TTC549 (cell line): ENCODE measurements around the gene KLHDC9.
A peak's percentile ranks its signal among the peaks of the same experiment; 100 is the strongest.
"Not testable (repeated sequence)": the region's sequence is repeated elsewhere in the genome, so short reads cannot be mapped to it uniquely, and the experiment has no call there.

Experiments used
- FAIRE-seq: peaks from 2 replicates; lab custom pipeline; 2012; peaks lifted over from hg19 to GRCh38; lab: Jason Lieb, UNC

Gene KLHDC9

GRCh38 chr1:161098210-161099068, at the start of gene KLHDC9:
KLHDC9 (plus strand) TSS chr1:161098361; CDS start chr1:161098536, 175 bp downstream.
- FAIRE-seq, result no peak

DNA sequence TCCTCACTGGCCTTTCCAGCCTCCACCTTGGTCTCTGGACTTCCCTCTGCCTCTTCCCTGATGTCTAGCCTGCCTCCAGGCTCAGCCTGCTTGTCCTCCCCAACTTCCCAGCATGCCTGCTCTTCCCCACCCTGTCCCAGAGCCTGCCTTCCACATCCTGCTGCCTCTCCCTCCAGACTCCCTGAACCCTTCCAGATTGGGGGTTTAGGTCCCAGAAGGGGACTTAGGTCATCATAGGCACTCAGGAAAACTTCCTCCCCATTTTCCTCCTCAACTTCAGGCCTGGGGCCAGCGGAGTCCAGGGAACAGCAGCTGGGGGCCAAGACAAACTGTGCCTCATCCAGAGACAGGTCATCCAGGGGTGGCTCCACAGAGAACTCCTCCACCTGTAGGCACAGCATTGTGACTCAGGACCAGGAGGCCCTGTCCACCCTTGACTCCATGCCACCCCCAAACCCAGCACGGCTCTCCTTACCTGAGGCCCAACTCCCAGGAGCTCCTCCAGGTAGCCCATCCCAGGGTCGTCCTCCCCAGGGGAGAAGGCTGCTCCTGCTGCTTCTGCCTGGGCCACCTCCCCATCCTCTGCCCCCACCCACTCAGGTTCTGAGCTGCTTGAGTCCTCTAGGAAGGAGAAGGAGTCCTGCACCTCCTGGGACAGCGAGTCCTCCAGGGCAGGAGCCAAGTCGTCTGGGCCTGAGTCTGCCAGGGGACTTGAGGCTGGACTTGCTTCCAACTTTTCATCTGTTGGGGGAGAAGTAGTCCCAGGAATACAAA, 49.0 kb upstream of the KLHDC9 start:
- no peak for FAIRE-seq

GRCh38 chr1:161051219-161051618, 46.9 kb upstream of the KLHDC9 start:
- no peak for FAIRE-seq

DNA sequence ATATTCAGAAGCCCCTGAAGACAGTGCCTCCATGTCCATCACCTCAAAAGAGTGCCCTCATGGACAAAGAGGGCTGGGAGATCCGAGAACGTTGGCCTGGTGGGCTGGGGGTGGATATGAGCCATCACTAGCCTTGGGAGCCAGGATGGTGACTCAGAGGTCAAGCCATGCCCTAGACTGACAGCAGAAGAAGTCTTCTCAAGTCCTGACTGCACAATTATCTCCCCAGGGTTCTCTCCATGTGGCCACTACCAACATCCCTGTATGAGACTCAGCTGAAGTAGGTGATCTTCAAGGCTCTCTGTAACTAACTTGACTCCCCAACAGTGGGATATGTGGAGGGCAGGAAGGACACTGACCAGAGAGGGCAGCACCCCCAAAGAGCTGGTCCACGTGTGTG, 45.3 kb upstream of the KLHDC9 start:
- no peak for FAIRE-seq

DNA sequence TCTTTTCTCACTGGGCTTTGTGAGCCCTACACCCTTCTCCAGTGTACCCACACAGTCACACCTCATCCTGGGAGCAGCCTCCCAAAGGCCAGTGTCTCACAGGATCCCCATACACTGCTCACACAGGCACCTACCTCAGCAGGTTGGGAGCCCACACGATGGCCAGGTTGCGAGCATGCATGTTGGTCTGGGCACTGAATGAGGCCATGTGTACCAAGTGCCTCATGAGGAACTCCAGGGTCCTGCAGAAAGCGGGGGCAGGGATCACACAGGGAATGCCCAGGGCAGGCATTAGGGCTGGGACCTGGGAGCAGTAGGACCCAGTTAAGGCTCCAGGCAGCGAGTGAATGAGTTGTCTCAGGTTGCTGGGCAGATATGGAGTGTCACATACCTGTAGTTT, 43.9 kb upstream of the KLHDC9 start:
- FAIRE-seq, result no peak

- no peak for FAIRE-seq
These were observed 43.4 kb upstream of the KLHDC9 start for GRCh38 chr1:161054805-161055204.

- no peak for FAIRE-seq
These were observed 38.9 kb upstream of the KLHDC9 start for GRCh38 chr1:161059293-161059692.

DNA sequence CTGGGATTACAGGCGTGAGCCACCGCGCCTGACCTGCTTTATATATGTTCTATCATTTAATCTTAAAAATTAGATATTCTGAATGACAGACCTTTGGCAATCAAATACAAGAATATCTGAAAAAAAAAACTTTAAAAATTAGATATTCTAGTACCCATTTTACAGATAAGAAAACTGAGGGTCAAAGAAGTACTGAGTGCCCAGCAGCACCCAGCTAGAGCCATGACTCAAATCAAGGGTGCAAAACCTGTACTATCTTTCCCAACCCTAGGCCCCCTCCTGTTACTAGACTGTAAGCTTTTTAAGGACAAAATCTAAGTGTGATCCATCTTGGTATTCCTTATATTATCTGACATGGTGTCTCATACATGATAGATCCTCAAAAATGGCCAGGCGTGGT, 36.7 kb upstream of the KLHDC9 start:
- no peak for FAIRE-seq

GRCh38 chr1:161063936-161064335, 34.2 kb upstream of the KLHDC9 start:
- not testable (repeated sequence) for FAIRE-seq

GRCh38 chr1:161065681-161066080, 32.5 kb upstream of the KLHDC9 start:
- FAIRE-seq, result not testable (repeated sequence)

GRCh38 chr1:161066694-161067093, 31.5 kb upstream of the KLHDC9 start:
- no peak for FAIRE-seq

- no peak for FAIRE-seq
These were observed 29.6 kb upstream of the KLHDC9 start for GRCh38 chr1:161068306-161069234.

- FAIRE-seq, result no peak
These were observed 28.9 kb upstream of the KLHDC9 start for GRCh38 chr1:161069241-161069640.

GRCh38 chr1:161069731-161070270, 28.4 kb upstream of the KLHDC9 start, which contains the start of gene ARHGAP30:
ARHGAP30 (minus strand) TSS chr1:161069891; CDS start chr1:161069624, 267 bp downstream.
- FAIRE-seq, result no peak

GRCh38 chr1:161070761-161071160, 27.4 kb upstream of the KLHDC9 start:
- FAIRE-seq, result no peak

GRCh38 chr1:161071886-161072371, 26.2 kb upstream of the KLHDC9 start:
- FAIRE-seq, result peak; percentile 7

DNA sequence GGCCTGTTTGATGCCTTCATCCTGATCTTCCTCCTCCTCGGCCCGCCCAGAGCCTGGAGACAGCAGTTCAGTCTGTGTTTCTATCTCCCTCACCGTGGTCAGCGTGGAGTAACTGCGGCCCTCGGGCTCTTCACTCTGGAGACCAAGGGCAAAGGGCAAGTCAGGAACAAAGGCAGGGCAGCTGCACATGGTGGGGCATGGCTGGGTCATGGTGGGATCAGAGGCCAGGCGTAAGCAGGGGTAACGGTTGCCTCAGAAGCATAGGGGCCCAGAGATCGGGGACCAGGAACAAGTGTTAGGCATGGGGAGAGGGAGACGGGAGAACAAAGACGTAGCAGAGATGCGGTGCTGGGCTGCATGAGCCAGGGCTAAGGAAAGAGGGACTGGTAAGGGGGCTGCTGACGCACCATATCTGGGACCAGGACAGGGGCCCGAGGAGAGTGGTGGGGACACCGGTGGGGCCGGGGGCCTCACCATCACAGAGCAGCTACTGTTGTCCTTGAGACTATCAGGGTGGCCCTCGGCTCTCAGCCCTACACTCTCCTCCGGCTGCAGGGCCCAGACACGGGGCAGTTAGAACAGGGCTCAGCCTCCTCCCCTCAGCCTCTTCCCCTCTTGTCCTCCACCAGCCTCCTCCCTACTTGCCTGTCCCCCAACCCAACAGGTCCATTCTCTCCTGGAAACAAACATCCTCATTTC, 25.3 kb upstream of the KLHDC9 start:
- no peak for FAIRE-seq

GRCh38 chr1:161073474-161074121, 24.6 kb upstream of the KLHDC9 start:
- no peak for FAIRE-seq

DNA sequence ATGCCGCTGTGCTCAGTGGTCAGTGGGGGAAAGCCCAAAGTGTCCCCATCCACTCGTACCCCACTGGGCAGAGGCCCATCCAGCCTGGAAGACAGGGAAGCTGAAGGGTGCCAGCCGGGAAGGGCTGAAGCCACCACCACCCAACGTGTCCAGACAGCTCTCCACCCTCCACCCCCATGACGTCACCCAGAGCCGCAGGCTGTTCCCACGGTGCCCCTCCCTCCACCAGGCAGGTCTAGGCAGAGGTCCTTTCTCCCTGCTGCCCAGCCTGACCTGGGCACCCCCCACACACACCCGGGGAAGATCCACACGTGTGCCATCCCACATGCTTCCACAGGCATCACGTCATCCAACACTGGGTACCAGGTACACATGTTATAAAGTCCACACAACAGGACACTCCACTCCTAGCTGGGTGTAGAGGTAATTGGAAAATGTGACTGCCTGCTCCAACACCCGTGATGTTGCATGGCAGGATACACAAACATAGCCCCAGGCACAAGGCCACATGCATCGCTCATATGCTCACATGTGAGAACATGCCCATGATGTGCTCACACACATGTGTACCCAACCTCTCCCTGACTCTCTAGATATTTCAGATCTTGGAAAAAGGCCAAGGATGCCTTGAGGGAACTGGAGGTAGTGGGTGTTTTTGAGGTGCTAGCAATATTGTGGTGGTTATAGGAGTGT, 23.3 kb upstream of the KLHDC9 start:
- FAIRE-seq, result no peak

- no peak for FAIRE-seq
These were observed 21.8 kb upstream of the KLHDC9 start for GRCh38 chr1:161076410-161076809.
